Panc1 (cell line): ENCODE data around the gene CMTM8.

Source experiments
- POLR2AphosphoS5 ChIP-seq: IDR thresholded peaks from 2 replicates; pipeline ENCODE4 v1.6.1; 2012; ENCODE audit warnings: mild to moderate bottlenecking, low read depth, low read length, moderate library complexity
- TF ChIP-seq, protein P1 (sequence below): fragments of 450-650 bp; IDR thresholded peaks from 2 replicates; pipeline ENCODE4 v1.5.1; 2017; ENCODE audit warnings: mild to moderate bottlenecking
- TF ChIP-seq, protein P2 (sequence below), 2 experiments: IDR thresholded peaks; 2 replicates each; pipeline ENCODE4 v1.6.1; 2011 to 2012; ENCODE audit warnings: low read depth in 2 of 2, control low read depth in 1 of 2, low read length in 1 of 2, mild to moderate bottlenecking in 1 of 2, moderate library complexity in 1 of 2; ENCODE audit not compliant: insufficient read depth in 1 of 2

- TF ChIP-seq, protein P1, sequence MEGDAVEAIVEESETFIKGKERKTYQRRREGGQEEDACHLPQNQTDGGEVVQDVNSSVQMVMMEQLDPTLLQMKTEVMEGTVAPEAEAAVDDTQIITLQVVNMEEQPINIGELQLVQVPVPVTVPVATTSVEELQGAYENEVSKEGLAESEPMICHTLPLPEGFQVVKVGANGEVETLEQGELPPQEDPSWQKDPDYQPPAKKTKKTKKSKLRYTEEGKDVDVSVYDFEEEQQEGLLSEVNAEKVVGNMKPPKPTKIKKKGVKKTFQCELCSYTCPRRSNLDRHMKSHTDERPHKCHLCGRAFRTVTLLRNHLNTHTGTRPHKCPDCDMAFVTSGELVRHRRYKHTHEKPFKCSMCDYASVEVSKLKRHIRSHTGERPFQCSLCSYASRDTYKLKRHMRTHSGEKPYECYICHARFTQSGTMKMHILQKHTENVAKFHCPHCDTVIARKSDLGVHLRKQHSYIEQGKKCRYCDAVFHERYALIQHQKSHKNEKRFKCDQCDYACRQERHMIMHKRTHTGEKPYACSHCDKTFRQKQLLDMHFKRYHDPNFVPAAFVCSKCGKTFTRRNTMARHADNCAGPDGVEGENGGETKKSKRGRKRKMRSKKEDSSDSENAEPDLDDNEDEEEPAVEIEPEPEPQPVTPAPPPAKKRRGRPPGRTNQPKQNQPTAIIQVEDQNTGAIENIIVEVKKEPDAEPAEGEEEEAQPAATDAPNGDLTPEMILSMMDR: no peak
- TF ChIP-seq, protein P2, sequence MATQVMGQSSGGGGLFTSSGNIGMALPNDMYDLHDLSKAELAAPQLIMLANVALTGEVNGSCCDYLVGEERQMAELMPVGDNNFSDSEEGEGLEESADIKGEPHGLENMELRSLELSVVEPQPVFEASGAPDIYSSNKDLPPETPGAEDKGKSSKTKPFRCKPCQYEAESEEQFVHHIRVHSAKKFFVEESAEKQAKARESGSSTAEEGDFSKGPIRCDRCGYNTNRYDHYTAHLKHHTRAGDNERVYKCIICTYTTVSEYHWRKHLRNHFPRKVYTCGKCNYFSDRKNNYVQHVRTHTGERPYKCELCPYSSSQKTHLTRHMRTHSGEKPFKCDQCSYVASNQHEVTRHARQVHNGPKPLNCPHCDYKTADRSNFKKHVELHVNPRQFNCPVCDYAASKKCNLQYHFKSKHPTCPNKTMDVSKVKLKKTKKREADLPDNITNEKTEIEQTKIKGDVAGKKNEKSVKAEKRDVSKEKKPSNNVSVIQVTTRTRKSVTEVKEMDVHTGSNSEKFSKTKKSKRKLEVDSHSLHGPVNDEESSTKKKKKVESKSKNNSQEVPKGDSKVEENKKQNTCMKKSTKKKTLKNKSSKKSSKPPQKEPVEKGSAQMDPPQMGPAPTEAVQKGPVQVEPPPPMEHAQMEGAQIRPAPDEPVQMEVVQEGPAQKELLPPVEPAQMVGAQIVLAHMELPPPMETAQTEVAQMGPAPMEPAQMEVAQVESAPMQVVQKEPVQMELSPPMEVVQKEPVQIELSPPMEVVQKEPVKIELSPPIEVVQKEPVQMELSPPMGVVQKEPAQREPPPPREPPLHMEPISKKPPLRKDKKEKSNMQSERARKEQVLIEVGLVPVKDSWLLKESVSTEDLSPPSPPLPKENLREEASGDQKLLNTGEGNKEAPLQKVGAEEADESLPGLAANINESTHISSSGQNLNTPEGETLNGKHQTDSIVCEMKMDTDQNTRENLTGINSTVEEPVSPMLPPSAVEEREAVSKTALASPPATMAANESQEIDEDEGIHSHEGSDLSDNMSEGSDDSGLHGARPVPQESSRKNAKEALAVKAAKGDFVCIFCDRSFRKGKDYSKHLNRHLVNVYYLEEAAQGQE (IDR thresholded peaks at IDR 0.05; ENCODE audit: insufficient read depth in 1 of 2, low read depth in 2 of 2, low read length in 1 of 2): no peak
- no peak for TF ChIP-seq POLR2AphosphoS5
Observed at GRCh38 chr3:32282578-32283154, 44.2 kb downstream of the CMTM8 start.
